Measurements from ENCODE around the gene LYPD6.

- TF ChIP-seq GATA3 (IDR thresholded peaks at IDR 0.05; ENCODE audit: low read depth, low read length) (no peak), GATA2 (IDR thresholded peaks at IDR 0.05; ENCODE audit: low read depth, low read length) (no peak)
These were observed at the start of gene LYPD6 for GRCh38 chr2:149330127-149331022.
